ENCODE results near the gene AGBL1.
A peak's percentile ranks its signal among the peaks of the same experiment; 100 is the strongest.
"Not testable (repeated sequence)": the region's sequence is repeated elsewhere in the genome, so short reads cannot be mapped to it uniquely, and the experiment has no call there.

Gene AGBL1

GRCh38 chr15:86411916-86412315 lies 332.2 kb downstream of the AGBL1 start:
- DNase-seq, result no peak

GRCh38 chr15:86413191-86413590 lies 333.5 kb downstream of the AGBL1 start:
- peak; percentile 8 for DNase-seq

- DNase-seq, result no peak
These were observed 346.1 kb downstream of the AGBL1 start for GRCh38 chr15:86425746-86426145.

- no peak for DNase-seq
These were observed 353.2 kb downstream of the AGBL1 start for GRCh38 chr15:86432861-86433260.

GRCh38 chr15:86433983-86434382 lies 354.3 kb downstream of the AGBL1 start:
- no peak for DNase-seq

GRCh38 chr15:86439614-86440013 lies 359.9 kb downstream of the AGBL1 start:
- peak; percentile 74 for DNase-seq

GRCh38 chr15:86444527-86444926 lies 364.9 kb downstream of the AGBL1 start:
- no peak for DNase-seq

GRCh38 chr15:86445579-86446252 lies 366.0 kb downstream of the AGBL1 start:
- DNase-seq, result no peak

- DNase-seq, result no peak
These were observed 366.6 kb downstream of the AGBL1 start for GRCh38 chr15:86446253-86446640.

- not testable (repeated sequence) for DNase-seq
These were observed 385.9 kb downstream of the AGBL1 start for GRCh38 chr15:86465470-86466039.

- DNase-seq, result no peak
These were observed 402.0 kb downstream of the AGBL1 start for GRCh38 chr15:86481720-86482119.

- DNase-seq, result no peak
These were observed 404.3 kb downstream of the AGBL1 start for GRCh38 chr15:86483936-86484335.

GRCh38 chr15:86488046-86488445 lies 408.4 kb downstream of the AGBL1 start:
- no peak for DNase-seq

- no peak for DNase-seq
These were observed 410.3 kb downstream of the AGBL1 start for GRCh38 chr15:86489981-86490380.

GRCh38 chr15:86491118-86491517 lies 411.4 kb downstream of the AGBL1 start:
- no peak for DNase-seq

GRCh38 chr15:86493884-86494283 lies 414.2 kb downstream of the AGBL1 start:
- no peak for DNase-seq

GRCh38 chr15:86494475-86494874 lies 414.8 kb downstream of the AGBL1 start:
- no peak for DNase-seq

GRCh38 chr15:86502301-86502700 lies 422.6 kb downstream of the AGBL1 start:
- DNase-seq, result no peak

GRCh38 chr15:86505951-86506350 lies 426.3 kb downstream of the AGBL1 start:
- no peak for DNase-seq

- DNase-seq, result no peak
These were observed 426.7 kb downstream of the AGBL1 start for GRCh38 chr15:86506401-86506800.

GRCh38 chr15:86515625-86516024 lies 436.0 kb downstream of the AGBL1 start:
- DNase-seq, result no peak

- no peak for DNase-seq
These were observed 443.1 kb downstream of the AGBL1 start for GRCh38 chr15:86522721-86523120.

GRCh38 chr15:86526938-86527690 lies 447.4 kb downstream of the AGBL1 start:
- DNase-seq, result no peak

GRCh38 chr15:86528094-86528493 lies 448.4 kb downstream of the AGBL1 start:
- DNase-seq, result not testable (repeated sequence)
